Trophoblast cell (in vitro differentiated cells and primary cell): ENCODE data around the gene PRSS38.

Source experiments
- DNase-seq, 2 donors: peaks; one replicate each; pipeline ENCODE4 v3.0.0-alpha.2; 2016
- H2AFZ ChIP-seq: 2 replicates; pipeline ENCODE4 v1.6.1; 2013; ENCODE audit warnings: low read length, moderate library complexity, mild to moderate bottlenecking; ENCODE audit not compliant: insufficient read depth, poor library complexity
- H2AK5ac ChIP-seq: 2 replicates; pipeline ENCODE4 v1.6.1; 2013; ENCODE audit warnings: mild to moderate bottlenecking, low read length
- H2BK120ac ChIP-seq: 2 replicates; pipeline ENCODE4 v1.6.1; 2013; ENCODE audit warnings: low read length, mild to moderate bottlenecking, moderate library complexity; ENCODE audit not compliant: insufficient read depth, poor library complexity
- H2BK12ac ChIP-seq: 2 replicates; pipeline ENCODE4 v1.6.1; 2013; ENCODE audit warnings: mild to moderate bottlenecking, low read length, moderate library complexity
- H2BK5ac ChIP-seq: 2 replicates; pipeline ENCODE4 v1.6.1; 2013; ENCODE audit warnings: low read length, low read depth, moderate library complexity, mild to moderate bottlenecking; ENCODE audit not compliant: poor library complexity
- H3K14ac ChIP-seq: 2 replicates; pipeline ENCODE4 v1.6.1; 2013; ENCODE audit warnings: mild to moderate bottlenecking, low read length
- H3K18ac ChIP-seq: 2 replicates; pipeline ENCODE4 v1.6.1; 2013; ENCODE audit warnings: mild to moderate bottlenecking, low read length
- H3K23ac ChIP-seq: 2 replicates; pipeline ENCODE4 v1.6.1; 2013; ENCODE audit warnings: low read length
- H3K27ac ChIP-seq: 2 replicates; pipeline ENCODE4 v1.5.1; 2013; ENCODE audit warnings: low read depth, mild to moderate bottlenecking, inconsistent platforms, low read length, moderate library complexity
- H3K27me3 ChIP-seq: 2 replicates; pipeline ENCODE4 v1.6.1; 2013; ENCODE audit warnings: inconsistent platforms, mild to moderate bottlenecking, low read length, moderate library complexity; ENCODE audit not compliant: insufficient read depth
- H3K36me3 ChIP-seq, 2 experiments: 1 replicate in 1 of 2; 2 replicates in 1 of 2; pipeline ENCODE4 v1.6.1; 2013; ENCODE audit warnings: low read length in 2 of 2, mild to moderate bottlenecking in 2 of 2, moderate library complexity in 1 of 2; ENCODE audit not compliant: insufficient read depth in 2 of 2, control insufficient read depth in 1 of 2
- H3K4ac ChIP-seq: 2 replicates; pipeline ENCODE4 v1.6.1; 2013; ENCODE audit warnings: low read depth, mild to moderate bottlenecking, low read length, moderate library complexity
- H3K4me1 ChIP-seq, 2 experiments: 1 replicate in 1 of 2; 2 replicates in 1 of 2; pipeline ENCODE4 v1.6.1; 2013; ENCODE audit warnings: low read length in 2 of 2, mild to moderate bottlenecking in 2 of 2, moderate library complexity in 1 of 2; ENCODE audit not compliant: insufficient read depth in 2 of 2, control insufficient read depth in 1 of 2
- H3K4me2 ChIP-seq: 2 replicates; pipeline ENCODE4 v1.6.1; 2013; ENCODE audit warnings: inconsistent platforms, mild to moderate bottlenecking, low read length, moderate library complexity
- H3K4me3 ChIP-seq: 2 replicates; pipeline ENCODE4 v1.5.1; 2013; ENCODE audit warnings: mild to moderate bottlenecking, low read depth, low read length, inconsistent platforms
- H3K79me1 ChIP-seq: one replicate; pipeline ENCODE4 v1.6.1; 2013; ENCODE audit warnings: low read length
- H3K79me2 ChIP-seq: 2 replicates; pipeline ENCODE4 v1.6.1; 2013; ENCODE audit warnings: low read length, mild to moderate bottlenecking; ENCODE audit not compliant: control insufficient read depth, insufficient read depth, poor library complexity
- H3K9ac ChIP-seq: 2 replicates; pipeline ENCODE4 v1.6.1; 2013; ENCODE audit warnings: mild to moderate bottlenecking, low read length
- H3K9me3 ChIP-seq: 2 replicates; pipeline ENCODE4 v1.6.1; 2013; ENCODE audit warnings: low read depth, mild to moderate bottlenecking, control low read depth, inconsistent platforms, low read length; ENCODE audit not compliant: insufficient read depth
- H4K12ac ChIP-seq: 2 replicates; pipeline ENCODE4 v1.6.1; 2013; ENCODE audit warnings: low read depth, mild to moderate bottlenecking, low read length, moderate library complexity
- H4K8ac ChIP-seq: 2 replicates; pipeline ENCODE4 v1.6.1; 2013; ENCODE audit warnings: low read depth, mild to moderate bottlenecking, low read length, moderate library complexity
- H4K91ac ChIP-seq: one replicate; pipeline ENCODE4 v1.6.1; 2013; ENCODE audit warnings: low read depth, mild to moderate bottlenecking, low read length, moderate library complexity
- WGBS: extraction: QIAGEN DNeasy Blood & Tissue Kit; methylation state at CpG from one replicate; pipeline ENCODE4 v1.1.7; 2013; ENCODE audit warnings: missing lambda C conversion rate; ENCODE audit not compliant: insufficient read length, insufficient coverage; ENCODE audit errors: extremely low coverage; 5-methylcytosine and 5-hydroxymethylcytosine counted together

PRSS38 gene

DNA sequence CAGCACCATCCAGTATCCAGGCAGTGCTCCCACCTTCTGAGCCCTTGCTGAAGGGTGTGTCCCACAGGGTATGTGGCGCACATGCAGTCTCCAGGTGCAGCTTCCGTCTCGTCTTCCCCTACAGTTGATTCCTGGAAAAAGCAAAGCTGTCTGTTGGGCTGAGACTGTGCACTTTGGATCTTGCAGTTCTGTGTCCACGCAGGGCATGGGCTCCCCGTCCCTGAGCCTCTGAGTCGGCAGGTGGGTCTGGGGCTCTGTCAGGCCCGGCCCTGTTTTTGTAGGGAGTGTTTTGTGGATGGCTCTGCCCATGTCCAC lies 47.4 kb upstream of the PRSS38 start:
- no peak overlapping the region for H3K4ac ChIP-seq
- no CpG with 5 or more reads among the region's 7 CpGs for WGBS
- H3K4me3 ChIP-seq: no peak overlapping the region

DNA sequence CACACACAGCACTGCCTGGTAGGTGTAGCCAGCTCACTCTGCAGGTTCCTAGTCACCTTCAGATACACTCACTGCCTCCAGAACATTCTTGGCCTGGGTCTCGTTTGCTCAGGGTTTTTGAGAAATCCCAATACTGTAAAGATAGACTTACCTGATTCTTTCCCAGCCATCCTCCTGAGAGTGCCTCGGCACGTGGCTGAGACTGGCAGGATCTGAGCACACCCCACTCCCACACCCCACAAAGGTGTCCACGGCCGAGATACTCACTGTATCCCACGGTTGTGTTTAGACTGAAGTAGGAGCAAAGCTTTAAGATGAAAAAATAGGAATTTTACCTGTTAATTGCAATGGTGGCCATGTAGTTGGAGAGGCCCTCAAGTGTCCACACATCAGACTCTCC lies 46.8 kb upstream of the PRSS38 start:
- Histone ChIP-seq H3K27ac (no peak overlapping the region), H3K4me1 (peaks cover 7 to 24% of the 10 kb centered on the region in 2 experiments), H3K79me1 (peaks cover under 1% of the 10 kb centered on the region), H3K4ac (no peak overlapping the region), H3K23ac (no peak overlapping the region), H4K12ac (no peak overlapping the region), H3K79me2 (no peaks in the 10 kb centered on the region), H3K14ac (no peak overlapping the region), H2BK5ac (no peak overlapping the region), H2AFZ (no peak overlapping the region), H3K9ac (no peak overlapping the region), H4K91ac (no peak overlapping the region), H2BK120ac (no peak overlapping the region), H3K9me3 (peaks cover 3% of the 10 kb centered on the region), H3K36me3 (peaks cover 40 to 54% of the 10 kb centered on the region in 2 experiments), H2BK12ac (no peak overlapping the region), H3K4me3 (no peak overlapping the region), H2AK5ac (no peak overlapping the region), H3K4me2 (no peak overlapping the region), H3K27me3 (no peaks in the 10 kb centered on the region), H3K18ac (no peak overlapping the region), H4K8ac (no peak overlapping the region)
- no peak for DNase-seq
- WGBS: no CpG with 5 or more reads among the region's 6 CpGs

More for the DNA sequence above, 47.4 kb upstream of the PRSS38 start:
- no peak overlapping the region for H3K18ac ChIP-seq
- no peaks in the 10 kb centered on the region for H3K27me3 ChIP-seq
- H3K27ac ChIP-seq: no peak overlapping the region
- peaks cover 6% of the 10 kb centered on the region for H3K79me1 ChIP-seq
- H3K9ac ChIP-seq: no peak overlapping the region
- H3K9me3 ChIP-seq: peaks cover 3% of the 10 kb centered on the region
- H2BK120ac ChIP-seq: no peak overlapping the region
- no peak overlapping the region for H3K23ac ChIP-seq
- H2BK5ac ChIP-seq: no peak overlapping the region
- no peak overlapping the region for H3K4me2 ChIP-seq
- peaks cover 13 to 30% of the 10 kb centered on the region in 2 experiments for H3K4me1 ChIP-seq
- H3K36me3 ChIP-seq: peaks cover 40 to 52% of the 10 kb centered on the region in 2 experiments
- H2AFZ ChIP-seq: no peak overlapping the region
- H4K12ac ChIP-seq: no peak overlapping the region
- H4K8ac ChIP-seq: no peak overlapping the region
- DNase-seq: no peak
- H2BK12ac ChIP-seq: no peak overlapping the region
- peaks cover 2% of the 10 kb centered on the region for H3K79me2 ChIP-seq
- no peak overlapping the region for H3K14ac ChIP-seq
- H4K91ac ChIP-seq: no peak overlapping the region
- no peak overlapping the region for H2AK5ac ChIP-seq

- H4K91ac ChIP-seq: no peak overlapping the region
- no peak overlapping the region for H4K12ac ChIP-seq
- H3K23ac ChIP-seq: no peak overlapping the region
- no peaks in the 10 kb centered on the region for H3K79me1 ChIP-seq
- H3K27me3 ChIP-seq: no peaks in the 10 kb centered on the region
- peaks cover 41 to 59% of the 10 kb centered on the region in 2 experiments for H3K36me3 ChIP-seq
- H3K14ac ChIP-seq: no peak overlapping the region
- peaks cover 3% of the 10 kb centered on the region for H3K9me3 ChIP-seq
- DNase-seq: no peak
- H2AFZ ChIP-seq: no peak overlapping the region
- no peak overlapping the region for H4K8ac ChIP-seq
- H2BK5ac ChIP-seq: no peak overlapping the region
- H3K4ac ChIP-seq: no peak overlapping the region
- no peak overlapping the region for H2AK5ac ChIP-seq
- no peak overlapping the region for H2BK12ac ChIP-seq
- H3K4me3 ChIP-seq: no peak overlapping the region
- peaks cover 8 to 26% of the 10 kb centered on the region in 2 experiments for H3K4me1 ChIP-seq
- H3K4me2 ChIP-seq: no peak overlapping the region
- H3K79me2 ChIP-seq: no peaks in the 10 kb centered on the region
- H3K18ac ChIP-seq: no peak overlapping the region
- WGBS: no CpG with 5 or more reads among the region's 20 CpGs
- no peak overlapping the region for H3K27ac ChIP-seq
- no peak overlapping the region for H3K9ac ChIP-seq
- H2BK120ac ChIP-seq: no peak overlapping the region
Measured at GRCh38 chr1:227769047-227769935, 46.2 kb upstream of the PRSS38 start.

- Histone ChIP-seq H3K4me2 (no peak overlapping the region), H3K18ac (no peak overlapping the region), H3K23ac (no peak overlapping the region), H2BK120ac (no peak overlapping the region), H4K91ac (no peak overlapping the region), H4K12ac (no peak overlapping the region), H3K79me1 (no peaks in the 10 kb centered on the region), H3K27ac (no peak overlapping the region), H3K4ac (no peak overlapping the region), H2AK5ac (no peak overlapping the region), H3K36me3 (peaks cover 45 to 58% of the 10 kb centered on the region in 2 experiments), H3K14ac (no peak overlapping the region), H4K8ac (no peak overlapping the region), H3K9me3 (peaks cover 3% of the 10 kb centered on the region), H3K79me2 (no peaks in the 10 kb centered on the region), H3K9ac (no peak overlapping the region), H2BK5ac (no peak overlapping the region), H3K27me3 (no peaks in the 10 kb centered on the region), H2BK12ac (no peak overlapping the region), H3K4me1 (peaks cover 15 to 27% of the 10 kb centered on the region in 2 experiments), H2AFZ (no peak overlapping the region), H3K4me3 (no peak overlapping the region)
- no peak for DNase-seq
- no CpG with 5 or more reads among the region's 15 CpGs for WGBS
Measured at GRCh38 chr1:227769936-227770494, 45.5 kb upstream of the PRSS38 start.
